GM19239 (cell line): ENCODE data around the gene MAPKAP1.

Experiments used
- DNase-seq: peaks from one replicate; pipeline ENCODE4 v3.0.0; 2011; ENCODE audit warnings: low spot score; ENCODE audit not compliant: insufficient read length
- FAIRE-seq: peaks from 2 replicates; lab custom pipeline; 2011; peaks lifted over from hg19 to GRCh38; lab: Jason Lieb, UNC

MAPKAP1 gene

DNA sequence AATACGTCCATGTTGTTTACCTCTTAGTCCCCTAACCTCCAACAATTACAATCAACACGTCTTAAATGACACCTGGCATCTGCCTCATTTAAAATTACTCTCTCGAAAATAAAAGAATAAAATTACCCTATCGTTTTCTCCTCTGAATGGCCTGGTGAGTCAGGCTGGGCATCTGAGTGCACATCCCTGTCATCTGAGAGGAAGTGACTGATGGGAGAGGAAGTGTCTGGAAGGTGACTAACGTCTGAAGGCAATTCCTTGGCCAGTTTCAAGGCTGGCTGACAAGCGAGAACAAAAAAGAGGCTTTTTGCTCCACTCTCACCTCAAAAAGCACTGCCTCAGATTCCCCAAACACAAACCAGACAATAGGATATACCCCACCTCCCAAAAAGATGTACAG is 57.7 kb downstream of the MAPKAP1 start:
- peak; percentile 59 for FAIRE-seq
- DNase-seq: no peak

DNA sequence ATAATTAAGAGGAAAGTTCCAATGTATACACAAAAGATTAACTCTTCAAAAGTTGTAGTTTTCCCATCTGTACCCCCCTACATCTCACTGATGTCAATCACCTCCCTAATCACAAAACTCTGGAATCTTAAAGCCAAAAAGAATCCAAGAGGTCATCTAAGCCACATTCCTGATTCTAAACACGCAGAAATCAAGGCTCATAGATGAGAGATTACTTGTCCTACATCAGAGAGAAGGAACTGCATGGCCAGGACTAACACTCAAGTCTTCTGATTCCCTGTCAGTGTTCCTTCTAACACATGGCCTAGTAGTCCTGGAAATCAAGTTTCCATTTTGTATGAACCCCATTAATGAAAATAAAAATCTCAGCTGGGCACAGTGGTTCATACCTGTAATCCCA is 58.7 kb downstream of the MAPKAP1 start:
- FAIRE-seq (peak; percentile 60), DNase-seq (no peak)

DNA sequence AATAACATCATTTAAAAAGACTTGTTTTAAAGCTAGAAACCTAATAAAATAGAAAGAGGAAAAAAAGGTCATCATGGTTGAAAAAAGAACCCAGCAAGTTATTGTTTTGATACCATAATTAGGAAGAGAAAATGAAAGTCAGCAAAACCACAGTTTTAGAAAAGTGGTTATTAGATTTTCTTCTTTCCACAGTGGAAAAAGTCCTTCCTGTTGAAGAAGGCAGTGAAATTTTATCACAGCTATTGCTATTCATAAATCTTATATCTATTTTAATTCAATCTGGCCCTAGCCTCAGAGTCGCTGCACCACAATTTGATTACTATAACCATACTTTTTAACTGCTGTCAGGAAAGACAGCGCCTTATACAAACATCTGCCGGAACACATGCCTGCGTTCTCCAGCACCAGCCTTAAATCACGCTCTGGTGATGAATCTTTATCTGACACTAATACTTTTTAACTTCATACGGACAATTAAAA is 60.3 kb downstream of the MAPKAP1 start:
- no peak for DNase-seq
- peak; percentile 87 for FAIRE-seq

DNA sequence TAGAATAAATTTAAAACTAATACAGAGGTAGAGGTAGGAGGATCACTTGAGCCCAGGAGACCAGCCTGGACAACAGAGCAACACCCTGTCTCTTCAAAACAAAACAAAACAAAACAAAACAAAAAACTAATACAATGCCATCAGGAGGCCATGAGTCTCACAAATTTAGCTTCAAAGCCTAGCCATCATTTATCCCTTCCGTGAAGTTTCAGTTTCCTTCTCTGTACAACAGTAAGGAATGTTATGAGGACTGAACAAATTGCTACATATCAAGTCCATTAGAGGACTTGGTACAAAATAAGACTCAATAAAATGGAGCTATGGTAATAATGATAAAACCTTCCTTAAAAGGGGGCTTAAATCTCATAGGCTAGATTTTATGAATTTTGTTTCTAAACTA is 60.8 kb downstream of the MAPKAP1 start:
- DNase-seq (no peak), FAIRE-seq (no peak)

DNA sequence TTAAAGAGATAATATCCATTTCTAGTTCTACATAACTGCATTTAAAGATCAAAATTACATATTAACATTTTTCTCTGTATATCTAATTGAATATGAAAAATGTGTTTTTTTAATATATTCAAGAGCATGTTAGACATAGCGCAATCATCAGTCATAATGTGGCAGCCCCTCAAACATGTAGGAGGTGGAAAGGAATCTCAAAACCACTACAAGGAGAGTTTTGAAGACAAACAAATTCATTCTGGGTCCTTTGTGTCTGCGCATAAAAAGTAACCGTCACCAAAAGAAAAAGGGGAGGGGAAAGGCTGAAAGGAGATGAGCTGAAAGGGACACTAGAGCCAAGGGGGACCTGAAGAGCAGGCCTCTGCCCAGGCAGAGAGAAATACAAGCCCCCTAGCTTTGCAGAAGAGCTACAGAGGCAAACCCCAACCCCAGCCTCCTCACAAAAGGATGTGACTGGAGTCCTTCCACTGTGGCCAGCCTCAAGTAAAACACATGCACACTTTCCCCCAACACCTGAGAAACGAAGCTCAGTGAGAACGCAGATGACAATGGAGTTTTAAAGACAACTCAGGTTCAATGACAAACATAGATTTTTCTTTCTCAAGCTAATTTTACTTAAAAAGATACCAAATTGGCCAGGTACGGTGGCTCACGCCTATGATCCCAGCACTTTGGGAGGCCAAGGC is 62.0 kb downstream of the MAPKAP1 start:
- FAIRE-seq (peak; percentile 26), DNase-seq (no peak)

DNA sequence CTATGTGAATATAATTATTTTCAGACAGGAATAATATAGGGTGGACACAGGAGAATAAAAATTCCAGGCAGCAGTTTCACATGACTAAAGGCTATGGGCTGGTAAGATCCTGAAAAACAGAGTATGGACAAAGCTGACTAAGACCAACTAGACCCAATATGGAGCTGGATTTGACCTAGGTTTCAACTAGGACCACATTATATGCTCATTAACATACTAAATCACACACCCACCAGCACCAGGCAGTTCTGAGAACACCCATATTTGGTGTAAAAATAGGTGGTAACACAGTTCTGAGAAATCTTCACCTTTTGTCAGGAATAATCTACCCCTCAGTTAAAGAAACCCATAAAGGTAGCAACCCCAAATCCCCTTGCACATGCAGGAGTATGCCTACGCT is 64.7 kb downstream of the MAPKAP1 start:
- FAIRE-seq (no peak), DNase-seq (no peak)

DNA sequence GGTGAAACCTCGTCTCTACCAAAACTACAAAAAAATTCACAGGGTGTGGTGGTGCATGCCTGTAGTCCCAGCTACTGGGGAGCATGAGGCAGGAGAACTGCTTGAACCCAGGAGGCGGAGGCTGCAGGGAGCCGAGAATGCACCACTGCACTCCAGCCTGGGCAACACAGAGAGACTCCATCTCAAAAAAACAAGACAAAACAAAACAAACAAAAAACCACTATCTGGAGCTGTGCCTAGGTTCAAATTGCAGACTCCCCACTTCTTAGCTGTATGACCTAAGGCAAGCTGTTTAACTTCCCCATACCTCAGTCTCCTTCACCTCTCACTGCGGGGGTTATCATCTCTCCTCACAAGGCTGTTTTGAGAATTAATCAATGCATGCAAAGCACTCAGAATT is 68.0 kb downstream of the MAPKAP1 start:
- DNase-seq: no peak
- FAIRE-seq: no peak

DNA sequence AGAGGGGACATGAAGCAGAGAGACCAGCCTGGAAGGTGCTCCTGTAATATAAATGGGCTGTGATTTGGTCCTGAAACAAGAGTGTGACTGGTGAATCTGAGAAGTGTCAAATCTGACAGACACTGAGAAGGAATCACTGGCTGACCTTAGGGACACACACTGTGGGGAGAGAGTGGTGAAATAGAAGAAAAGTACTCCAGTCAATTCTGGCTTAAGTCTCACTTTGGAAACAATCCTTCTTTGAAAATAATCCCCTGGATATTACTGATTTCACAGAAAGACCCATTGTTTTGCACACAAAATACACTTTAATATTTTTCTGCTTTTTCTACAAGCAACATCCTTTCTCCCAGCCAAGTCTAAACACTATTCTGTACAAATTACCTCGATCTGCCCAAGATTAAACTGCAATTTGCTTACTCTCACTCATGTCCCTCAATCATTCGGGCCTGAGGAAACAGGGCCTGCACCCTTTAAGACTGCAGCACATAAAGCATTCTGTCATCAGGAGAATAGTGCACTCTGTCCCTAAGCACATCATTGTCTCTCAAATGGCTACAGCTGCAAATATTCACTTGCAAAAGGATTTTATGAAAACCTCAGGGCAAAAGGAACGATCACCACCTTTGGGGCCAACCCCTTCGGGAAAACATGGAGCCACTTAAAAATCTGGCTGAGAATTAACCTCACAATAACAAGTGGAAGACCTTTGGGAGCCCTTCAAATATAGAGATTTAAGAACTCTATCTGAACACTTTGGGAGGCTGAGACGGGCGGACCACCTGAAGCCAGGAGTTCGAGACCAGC is 68.6 kb downstream of the MAPKAP1 start:
- peak; percentile 75 for FAIRE-seq

DNA sequence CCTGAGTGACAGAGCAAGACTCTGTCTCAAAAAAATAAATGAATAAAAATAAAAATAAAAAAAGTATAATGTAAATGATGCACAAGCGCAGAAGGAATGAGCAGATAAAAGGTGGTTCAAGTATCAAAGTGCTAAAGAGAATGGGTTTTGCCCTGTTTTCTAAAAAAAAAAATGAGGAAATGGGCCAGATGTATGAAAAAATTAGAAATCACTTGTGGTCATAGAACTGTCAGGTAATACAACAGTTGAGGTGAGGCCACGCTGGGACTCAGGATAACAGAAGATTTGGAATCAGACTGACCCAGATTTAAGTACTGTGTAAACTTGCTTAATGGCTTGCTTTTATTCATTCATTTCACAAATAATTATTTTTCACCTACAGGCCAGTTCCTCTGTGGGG is 69.8 kb downstream of the MAPKAP1 start:
- DNase-seq: no peak
- peak; percentile 63 for FAIRE-seq

More for the DNA sequence above, 68.6 kb downstream of the MAPKAP1 start:
- DNase-seq: no peak

DNA sequence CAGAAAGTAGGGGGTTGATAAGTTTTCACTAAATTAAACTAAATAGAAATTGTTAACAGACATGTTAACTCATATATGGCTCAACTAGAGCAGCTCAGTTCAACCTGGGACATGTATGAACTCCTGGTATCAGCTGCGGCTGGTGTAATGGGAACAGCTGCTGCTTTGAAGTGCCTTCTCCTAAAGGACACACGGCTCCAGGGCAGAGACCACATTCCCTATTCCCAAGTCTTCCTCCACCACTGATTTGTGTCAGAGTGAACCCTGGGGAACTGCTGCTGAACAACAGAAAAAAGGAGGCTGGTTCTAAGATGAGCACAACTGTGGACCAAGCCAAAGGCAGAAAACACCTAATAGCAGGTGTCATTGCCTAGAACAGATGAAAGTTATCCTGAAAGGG is 71.1 kb downstream of the MAPKAP1 start:
- DNase-seq (no peak), FAIRE-seq (peak; percentile 60)

DNA sequence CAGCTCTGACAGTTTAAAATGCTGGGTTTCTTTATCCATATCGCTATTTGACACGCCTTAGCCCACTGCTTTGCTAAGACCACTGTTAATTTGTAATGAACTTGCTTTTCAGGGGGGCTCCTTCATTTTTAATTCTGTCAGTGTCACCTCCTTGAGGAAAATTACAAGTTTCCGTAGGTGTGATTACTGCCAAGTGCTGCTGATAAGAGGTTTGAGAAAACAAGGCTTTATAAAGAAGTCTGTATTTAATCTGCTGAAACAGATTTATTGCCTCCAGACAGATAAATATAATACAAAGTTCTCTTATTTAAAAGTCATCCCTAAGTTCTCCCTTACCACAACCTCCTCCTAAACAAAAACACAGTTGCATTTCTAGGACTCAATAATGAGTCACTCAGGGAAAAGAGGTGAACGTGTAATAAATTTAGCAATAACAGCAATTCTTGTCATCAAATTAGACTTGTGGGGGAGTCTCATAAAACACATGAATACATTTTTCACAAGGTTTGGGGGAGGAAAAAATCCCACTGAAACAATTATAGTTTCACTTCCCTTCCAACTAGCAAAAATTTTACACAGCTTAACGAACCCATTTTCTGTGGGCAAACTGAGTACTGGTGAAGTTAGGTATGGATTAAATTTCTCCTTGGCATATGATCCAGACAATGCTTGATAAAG is 72.8 kb downstream of the MAPKAP1 start:
- FAIRE-seq (peak; percentile 89), DNase-seq (no peak)

DNA sequence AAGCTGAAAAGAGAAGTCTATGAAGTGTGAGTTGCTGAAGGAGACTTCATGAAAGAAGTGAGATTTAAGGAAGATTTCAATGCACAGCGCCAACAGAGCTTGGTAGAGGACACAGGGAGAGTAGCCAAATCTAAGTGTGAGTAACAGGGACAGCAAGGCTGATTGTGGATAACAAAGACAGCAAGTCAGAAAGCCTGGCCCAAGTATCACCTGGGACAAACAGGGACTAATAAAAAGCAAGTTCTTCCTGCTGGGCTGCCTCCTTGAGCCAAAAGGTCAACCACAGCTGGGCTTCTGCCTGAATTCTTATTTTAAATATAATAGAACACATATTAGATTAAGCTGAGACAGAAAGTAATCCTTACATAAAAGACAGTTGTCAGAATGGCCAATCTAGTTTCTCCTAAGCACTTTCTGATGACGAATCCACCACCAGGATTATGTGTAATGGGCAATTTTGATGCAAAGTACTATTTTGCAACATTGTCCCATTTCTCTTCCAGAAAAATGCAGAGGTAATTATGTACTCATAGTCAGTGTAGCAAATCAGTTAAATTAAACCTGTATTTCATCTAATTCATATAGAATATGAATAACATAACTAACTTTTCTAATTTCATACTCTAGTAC is 73.8 kb downstream of the MAPKAP1 start:
- DNase-seq: no peak

DNA sequence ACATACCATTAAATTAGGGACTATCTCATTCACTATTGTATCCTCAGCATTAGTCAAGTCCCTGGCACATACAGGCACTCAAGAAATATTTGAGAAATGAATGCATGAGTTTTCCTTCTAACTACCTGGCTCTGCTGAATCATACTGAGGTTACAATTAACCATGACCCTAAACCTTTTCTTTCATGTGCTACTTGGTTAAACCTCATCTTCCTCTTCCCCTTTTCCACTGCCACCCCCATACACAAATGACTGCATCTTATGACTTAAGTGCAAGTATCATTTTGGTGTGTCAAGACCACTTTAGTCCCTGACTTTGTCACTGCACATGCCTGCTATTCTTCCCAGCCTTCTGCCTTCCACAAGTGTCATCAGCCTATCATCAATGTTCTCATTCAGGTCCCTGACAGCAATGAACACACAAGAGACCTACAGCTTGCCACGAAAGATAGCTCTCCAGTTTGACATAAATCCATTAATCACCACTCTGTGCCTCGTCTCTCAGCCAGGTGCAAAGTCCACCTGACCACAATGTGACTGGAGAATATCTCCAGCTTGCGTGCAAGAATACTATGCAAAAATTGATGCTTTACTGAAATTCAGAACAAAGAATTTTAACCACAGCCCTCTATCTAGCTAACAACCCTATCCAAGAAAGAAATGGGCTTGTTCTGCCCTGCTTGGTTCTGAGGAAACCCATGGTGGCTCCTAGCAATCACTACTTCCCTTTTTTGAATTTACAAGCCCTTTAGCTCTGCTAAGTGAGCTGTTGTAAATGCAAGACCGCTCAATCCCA is 74.5 kb downstream of the MAPKAP1 start:
- DNase-seq (peak; percentile 36), FAIRE-seq (peak; percentile 99)

More for the DNA sequence above, 73.8 kb downstream of the MAPKAP1 start:
- no peak for FAIRE-seq

DNA sequence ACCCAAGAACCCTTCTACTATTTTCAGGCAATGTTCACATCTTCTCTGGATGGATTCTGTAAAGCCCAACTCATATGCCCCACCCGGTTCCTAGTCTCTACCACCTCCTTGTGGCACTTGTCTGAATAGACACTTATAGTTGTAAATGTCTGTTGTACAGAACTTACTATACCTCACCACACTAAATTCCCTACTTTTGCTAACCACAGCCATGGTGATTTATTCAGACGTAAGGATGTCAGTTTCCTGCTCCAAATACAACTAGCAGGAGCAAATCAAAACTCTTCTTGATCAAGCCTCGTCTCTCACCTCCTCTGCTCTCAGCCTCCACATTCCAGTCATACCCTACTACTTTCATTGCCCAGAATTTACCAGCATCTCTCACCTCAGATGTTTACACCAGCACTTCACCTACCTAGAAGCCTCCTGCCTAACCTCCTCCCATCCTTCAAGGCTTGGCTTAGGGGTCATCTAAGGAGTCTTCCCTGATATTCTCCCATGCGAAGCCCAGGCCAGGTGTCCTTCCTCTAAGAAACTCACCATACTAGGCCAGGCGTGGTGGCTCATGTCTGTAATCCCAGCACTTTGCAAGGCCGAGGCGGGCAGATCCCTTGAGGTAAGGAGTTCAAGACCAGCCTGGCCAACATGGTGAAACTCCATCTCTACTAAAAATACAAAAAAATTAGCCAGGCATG is 75.5 kb downstream of the MAPKAP1 start:
- FAIRE-seq (peak; percentile 94), DNase-seq (peak; percentile 32)

DNA sequence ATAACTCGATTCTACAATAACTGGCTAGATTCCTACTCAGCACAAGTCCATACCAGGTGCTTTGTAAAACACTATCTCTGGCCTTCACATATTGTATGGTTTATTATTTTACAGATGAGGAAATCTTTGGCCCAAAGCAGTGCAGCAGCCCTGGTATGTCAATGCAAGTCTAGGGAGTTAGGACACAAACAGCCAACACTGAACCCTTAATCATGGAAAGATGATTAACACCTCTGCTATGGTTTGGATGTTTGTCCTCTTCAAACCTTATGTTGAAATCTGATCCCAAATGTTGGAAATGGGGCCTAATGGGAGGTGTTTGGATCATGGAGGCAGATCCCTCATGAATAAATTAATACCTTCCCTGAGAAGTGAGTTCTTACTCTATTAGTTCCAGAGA is 76.6 kb downstream of the MAPKAP1 start:
- DNase-seq: no peak
- FAIRE-seq: no peak

DNA sequence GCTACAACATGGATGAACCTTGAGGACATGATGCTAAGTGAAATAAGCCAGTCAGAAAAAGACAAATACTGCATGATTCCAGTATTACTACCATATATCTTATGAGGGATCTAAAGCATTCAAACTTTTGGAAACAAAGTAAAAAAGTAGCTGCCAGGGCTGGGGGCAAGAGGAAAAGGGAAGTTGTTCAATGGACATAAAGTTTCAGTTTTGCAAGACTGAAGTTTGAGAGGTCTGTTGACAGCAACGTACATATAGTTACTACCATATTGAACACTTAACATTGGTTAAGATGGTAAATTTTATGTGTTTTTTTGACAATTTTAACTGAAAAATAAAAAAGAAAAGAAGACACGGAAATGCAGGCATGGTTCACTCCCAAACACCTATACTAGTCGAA is 77.6 kb downstream of the MAPKAP1 start:
- DNase-seq (no peak), FAIRE-seq (peak; percentile 51)

DNA sequence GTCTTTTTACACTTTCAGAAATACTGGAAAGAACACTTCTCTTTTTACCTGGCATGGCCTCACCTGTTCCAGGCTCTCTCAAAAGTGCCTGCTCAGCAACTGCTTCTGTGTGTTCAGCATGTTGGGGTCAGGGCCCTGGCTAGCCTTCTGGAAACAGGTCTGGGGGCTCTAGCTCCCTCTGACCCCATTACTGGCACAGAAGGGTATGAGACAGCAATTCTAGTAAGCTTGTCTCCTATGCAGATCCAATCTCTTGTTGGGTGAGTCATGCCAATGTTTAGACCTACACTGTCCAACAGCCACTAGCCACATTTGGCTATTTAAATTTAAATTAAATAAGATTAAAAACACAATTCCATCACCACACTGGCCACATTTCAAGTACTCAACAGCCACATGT is 80.8 kb downstream of the MAPKAP1 start:
- FAIRE-seq (no peak), DNase-seq (no peak)

DNA sequence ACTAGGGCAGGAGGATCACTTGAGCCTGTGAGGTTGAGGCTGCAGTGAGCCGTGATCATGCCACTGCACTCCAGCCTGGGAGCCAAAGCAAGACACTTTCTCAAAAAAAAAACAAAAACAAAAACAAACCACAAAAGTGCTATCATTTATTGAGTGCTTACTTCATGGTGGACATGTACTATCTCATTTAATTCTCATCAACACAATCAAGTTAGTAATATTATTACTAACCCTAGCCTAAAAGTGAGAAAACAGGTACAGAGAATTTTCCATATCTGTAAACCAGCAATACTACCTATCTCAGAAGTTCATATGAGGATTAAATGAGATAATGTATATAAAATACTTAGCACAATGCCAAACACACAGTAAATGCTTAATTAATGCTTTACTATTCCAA is 85.8 kb downstream of the MAPKAP1 start:
- DNase-seq: no peak
- FAIRE-seq: no peak

DNA sequence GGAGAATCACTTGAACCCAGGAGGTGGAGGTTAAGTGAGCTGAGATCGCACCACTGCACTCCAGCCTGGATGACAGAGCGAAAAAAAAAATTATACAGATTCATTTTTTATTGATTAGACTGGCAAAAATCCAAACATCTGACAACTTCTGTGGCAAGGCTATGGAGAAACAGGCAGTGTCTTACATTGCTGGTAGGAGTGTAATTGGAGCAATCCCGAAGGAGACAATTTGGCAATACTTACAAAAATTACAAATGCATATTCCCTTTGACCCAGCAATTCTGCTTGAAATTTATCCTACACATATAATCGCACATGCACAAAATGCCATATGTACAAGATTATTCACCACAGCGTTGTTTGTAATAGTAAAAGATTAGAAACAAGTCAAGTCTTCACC is 86.8 kb downstream of the MAPKAP1 start:
- FAIRE-seq (no peak), DNase-seq (no peak)
